RWPE2 (cell line): ENCODE measurements around the gene USP9X.
"Not testable (repeated sequence)": the region's sequence is repeated elsewhere in the genome, so short reads cannot be mapped to it uniquely, and the experiment has no call there.

Experiments
- ATAC-seq: fragments of 200-7000 bp; cut with Tn5 transposase; 3 replicates; pipeline ENCODE4 v1.9.1; 2021; ENCODE audit warnings: low read depth
- DNase-seq: peaks from one replicate; pipeline ENCODE4 v3.0.0-alpha.2; 2020; ENCODE audit warnings: low spot score
- H3K27ac ChIP-seq: fragments of 450-650 bp; 2 replicates; pipeline ENCODE4 v1.5.1; 2017; ENCODE audit warnings: mild to moderate bottlenecking; ENCODE audit not compliant: poor library complexity, severe bottlenecking
- H3K27me3 ChIP-seq: fragments of 250-450 bp; sonication (Bioruptor Pico); 2 replicates; pipeline ENCODE4 v1.5.1; 2021; ENCODE audit warnings: mild to moderate bottlenecking, moderate library complexity; ENCODE audit not compliant: insufficient read depth, poor library complexity, severe bottlenecking
- H3K36me3 ChIP-seq: fragments of 250-450 bp; sonication (Bioruptor Pico); 2 replicates; pipeline ENCODE4 v1.5.1; 2020; ENCODE audit warnings: low read depth, mild to moderate bottlenecking, moderate library complexity
- H3K4me1 ChIP-seq: fragments of 250-450 bp; sonication (Bioruptor Pico); 2 replicates; pipeline ENCODE4 v1.5.1; 2021; ENCODE audit warnings: mild to moderate bottlenecking, moderate library complexity; ENCODE audit not compliant: insufficient read depth, poor library complexity, severe bottlenecking
- H3K4me3 ChIP-seq: fragments of 250-450 bp; sonication (Bioruptor Pico); 2 replicates; pipeline ENCODE4 v1.5.1; 2021; ENCODE audit warnings: mild to moderate bottlenecking, moderate library complexity; ENCODE audit not compliant: severe bottlenecking
- H3K9me3 ChIP-seq: fragments of 250-450 bp; sonication (Bioruptor Pico); 2 replicates; pipeline ENCODE4 v1.5.1; 2021; ENCODE audit warnings: mild to moderate bottlenecking, moderate library complexity; ENCODE audit not compliant: severe bottlenecking
- CTCF ChIP-seq: fragments of 450-650 bp; IDR thresholded peaks from one replicate; pipeline ENCODE4 v1.5.1; 2017; ENCODE audit warnings: mild to moderate bottlenecking, moderate library complexity; ENCODE audit not compliant: poor library complexity, severe bottlenecking

Gene USP9X

GRCh38 chrX:41177297-41177696, 92.1 kb downstream of the USP9X start:
- Histone ChIP-seq H3K9me3 (no peaks in the 10 kb centered on the region), H3K4me1 (no peaks in the 10 kb centered on the region), H3K27ac (no peak overlapping the region), H3K4me3 (no peak overlapping the region), H3K36me3 (peaks cover 28% of the 10 kb centered on the region), H3K27me3 (no peaks in the 10 kb centered on the region)
- DNase-seq: no peak
- no peak for ATAC-seq
- TF ChIP-seq CTCF: no peak

- no peak for TF ChIP-seq CTCF
- no peak for DNase-seq
- ATAC-seq: no peak
- Histone ChIP-seq H3K36me3 (peaks cover 23% of the 10 kb centered on the region), H3K27me3 (no peaks in the 10 kb centered on the region), H3K4me3 (no peak overlapping the region), H3K27ac (no peak overlapping the region), H3K4me1 (no peaks in the 10 kb centered on the region), H3K9me3 (no peaks in the 10 kb centered on the region)
Observed at GRCh38 chrX:41178201-41178600, 93.0 kb downstream of the USP9X start.

GRCh38 chrX:41180194-41180908, 95.1 kb downstream of the USP9X start:
- no peaks in the 10 kb centered on the region for H3K4me1 ChIP-seq
- DNase-seq: no peak
- H3K36me3 ChIP-seq: peaks cover 31% of the 10 kb centered on the region
- H3K9me3 ChIP-seq: no peaks in the 10 kb centered on the region
- no peak overlapping the region for H3K27ac ChIP-seq
- H3K27me3 ChIP-seq: no peaks in the 10 kb centered on the region
- peak; percentile 68 for TF ChIP-seq CTCF
- peak; percentile 38; the same call in 1 of the 3 replicates for ATAC-seq
- H3K4me3 ChIP-seq: no peak overlapping the region

GRCh38 chrX:41184312-41184711, 99.1 kb downstream of the USP9X start:
- DNase-seq (no peak), ATAC-seq (no peak)
- Histone ChIP-seq H3K4me1 (no peaks in the 10 kb centered on the region), H3K36me3 (peaks cover 48% of the 10 kb centered on the region), H3K27me3 (no peaks in the 10 kb centered on the region), H3K9me3 (no peaks in the 10 kb centered on the region), H3K27ac (no peak overlapping the region), H3K4me3 (no peak overlapping the region)
- TF ChIP-seq CTCF: no peak

GRCh38 chrX:41186946-41187345, 101.7 kb downstream of the USP9X start:
- not testable (repeated sequence) for ATAC-seq, DNase-seq, H3K27ac ChIP-seq, H3K4me3 ChIP-seq, H3K9me3 ChIP-seq, H3K4me1 ChIP-seq, H3K27me3 ChIP-seq
- peaks cover 51% of the 10 kb centered on the region for H3K36me3 ChIP-seq
